Forelimb muscle (tissue), 1 donor: ENCODE data around the gene DCAF6. TPM values are rescaled to one million over a fixed set of nuclear protein-coding genes. Genes with fewer than 3 reads are reported as not detected.

ENCODE experiments used
- DNase-seq: peaks from one replicate; pipeline ENCODE4 v3.0.0-alpha.2; 2013; ENCODE audit warnings: low read depth
- polyA plus RNA-seq: library from polyadenylated mRNA; unstranded; fragments of 120-200 nt; gene quantifications from one replicate; pipeline ENCODE4 v1.2.1, GENCODE V29; 2013; ENCODE audit not compliant: insufficient read length

The DCAF6 gene
- polyA plus RNA-seq, 1 donor, result 127 TPM

DNA sequence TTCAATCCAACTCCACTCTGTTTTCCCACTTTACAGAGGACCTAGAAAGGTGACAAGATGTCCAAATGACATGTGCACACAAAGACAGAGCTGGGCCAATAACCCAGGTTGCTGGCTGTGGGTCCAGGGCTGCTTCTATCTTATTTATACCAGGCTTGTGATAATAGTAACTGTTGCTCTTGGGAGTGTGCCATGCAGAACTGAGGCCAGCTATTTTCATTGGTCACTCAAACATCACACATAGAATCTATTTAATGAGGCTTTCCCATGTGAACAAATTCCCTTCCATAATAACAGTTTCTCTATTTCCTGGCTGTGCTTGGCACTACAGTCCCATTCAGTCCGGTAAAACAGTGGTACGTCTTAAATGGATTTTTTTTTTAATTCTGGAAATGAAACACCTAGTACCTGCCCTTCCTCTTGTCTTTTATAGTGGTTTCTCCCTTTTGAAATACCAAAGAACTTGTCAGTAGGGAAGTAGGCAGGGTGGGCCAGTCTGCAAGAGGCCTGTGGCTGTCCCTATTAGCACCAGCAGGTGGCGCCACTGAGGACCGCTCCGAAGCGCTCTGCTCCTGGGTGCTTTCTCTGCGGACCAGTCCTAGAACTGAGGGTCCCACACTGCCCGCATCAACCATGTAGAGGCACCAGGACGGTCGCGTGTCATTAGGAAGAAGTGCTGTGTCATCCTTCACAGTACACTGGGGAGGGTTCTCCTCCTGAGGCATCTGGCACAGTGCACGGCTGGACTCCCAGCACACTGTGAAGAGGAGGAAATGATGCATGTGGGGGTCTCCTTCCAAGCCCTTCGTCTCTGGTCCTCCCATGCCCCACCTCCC lies 148.1 kb downstream of the DCAF6 start:
- no peak for DNase-seq

DNA sequence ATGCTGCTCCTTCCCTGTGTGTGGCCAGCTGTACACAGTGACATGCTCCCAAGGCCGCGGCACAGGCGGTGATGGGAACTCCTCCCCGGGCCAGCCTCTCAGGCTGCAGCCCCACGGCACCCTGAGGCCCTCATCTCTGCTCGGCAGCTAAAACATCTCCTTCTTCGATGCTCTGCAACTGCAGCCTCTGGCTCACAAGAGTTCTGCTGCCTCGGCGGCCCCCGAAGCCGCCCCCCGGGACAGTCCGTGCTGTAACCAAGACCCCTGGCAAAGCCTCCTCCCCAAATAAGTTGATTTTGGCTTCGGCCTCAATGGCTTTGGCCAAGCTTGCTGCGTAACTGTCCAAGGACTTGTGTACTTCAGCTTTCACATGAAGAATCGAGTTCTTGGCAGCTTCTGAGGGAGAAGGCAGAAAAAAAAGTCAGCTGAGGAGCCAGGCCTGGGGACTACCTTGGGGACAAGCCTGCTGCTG lies 149.0 kb downstream of the DCAF6 start:
- peak; percentile 19 for DNase-seq

DNA sequence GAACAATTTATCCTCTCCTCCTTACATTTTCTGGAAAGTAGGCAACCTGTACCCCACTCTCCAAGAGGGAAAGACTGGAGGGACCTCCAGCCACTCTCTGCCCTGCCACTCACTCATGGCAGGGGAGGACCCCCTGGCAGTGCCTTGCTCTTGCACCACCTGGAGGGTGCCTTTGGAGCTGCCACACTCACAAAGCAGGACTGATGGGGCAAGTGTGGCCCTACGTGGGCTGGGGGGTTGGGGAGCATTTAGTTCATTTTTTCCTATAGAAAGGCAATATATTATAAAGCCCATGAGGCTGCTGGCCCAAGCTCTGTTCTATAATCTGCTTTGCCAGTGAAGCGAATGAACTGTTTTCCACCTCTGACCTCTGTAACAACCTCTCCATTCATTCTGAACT lies 150.0 kb downstream of the DCAF6 start:
- DNase-seq, result no peak

DNA sequence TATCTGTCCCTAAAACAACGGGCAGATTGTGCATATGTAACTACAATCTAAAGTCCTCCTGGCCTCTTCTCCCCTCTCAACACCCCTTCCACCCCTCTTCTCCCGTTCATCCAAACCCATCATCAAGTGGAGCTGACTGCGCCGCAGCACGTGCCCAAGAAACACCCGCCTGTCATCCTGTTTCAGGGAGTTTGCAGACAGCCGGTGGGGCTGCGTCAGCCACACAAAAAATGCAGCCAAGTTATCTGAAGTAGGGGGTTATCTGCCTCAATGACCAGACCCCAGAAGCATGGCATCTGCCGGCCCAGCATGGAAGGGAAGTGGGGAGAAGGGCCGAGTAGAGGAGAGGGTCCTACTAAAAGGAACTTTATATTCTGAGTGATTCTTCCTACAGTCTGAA lies 151.2 kb downstream of the DCAF6 start:
- no peak for DNase-seq

DNA sequence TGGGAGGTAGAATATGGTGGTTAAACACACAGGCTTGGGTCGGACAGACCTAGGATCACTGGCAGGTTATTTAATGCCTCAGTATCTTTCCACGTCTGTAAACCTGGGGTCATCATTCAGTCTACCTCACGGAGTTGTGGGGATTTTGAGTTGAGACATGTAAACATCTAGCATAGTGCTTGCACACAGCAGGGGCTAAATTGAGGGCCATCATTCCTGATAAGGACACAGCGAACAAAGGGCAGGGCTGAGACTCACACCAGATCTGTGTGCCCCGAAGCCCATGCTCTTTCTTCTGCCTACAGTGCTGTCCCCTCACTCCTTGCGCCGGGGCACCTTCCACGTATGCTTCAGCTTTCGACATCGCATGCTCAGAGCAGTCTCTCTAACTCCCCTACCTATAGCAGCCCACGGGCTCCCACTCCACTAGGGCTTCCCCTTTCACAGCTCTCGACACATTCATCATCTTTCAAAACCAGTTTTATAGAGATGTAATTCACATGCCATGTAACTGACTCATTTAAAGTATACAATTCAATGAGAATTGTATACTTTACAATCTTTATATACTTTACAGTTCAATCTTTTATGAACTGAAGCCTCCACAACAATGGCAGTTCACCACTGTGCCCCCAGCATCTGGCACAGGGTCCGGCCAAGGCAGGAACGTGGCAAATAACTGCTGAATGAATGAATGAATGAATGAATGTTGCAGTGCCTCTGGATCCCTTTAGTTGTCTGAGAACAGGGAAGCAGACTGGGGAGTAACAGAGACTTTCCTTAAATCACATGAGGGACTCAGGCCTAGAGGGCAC lies 152.2 kb downstream of the DCAF6 start:
- DNase-seq, result no peak

DNA sequence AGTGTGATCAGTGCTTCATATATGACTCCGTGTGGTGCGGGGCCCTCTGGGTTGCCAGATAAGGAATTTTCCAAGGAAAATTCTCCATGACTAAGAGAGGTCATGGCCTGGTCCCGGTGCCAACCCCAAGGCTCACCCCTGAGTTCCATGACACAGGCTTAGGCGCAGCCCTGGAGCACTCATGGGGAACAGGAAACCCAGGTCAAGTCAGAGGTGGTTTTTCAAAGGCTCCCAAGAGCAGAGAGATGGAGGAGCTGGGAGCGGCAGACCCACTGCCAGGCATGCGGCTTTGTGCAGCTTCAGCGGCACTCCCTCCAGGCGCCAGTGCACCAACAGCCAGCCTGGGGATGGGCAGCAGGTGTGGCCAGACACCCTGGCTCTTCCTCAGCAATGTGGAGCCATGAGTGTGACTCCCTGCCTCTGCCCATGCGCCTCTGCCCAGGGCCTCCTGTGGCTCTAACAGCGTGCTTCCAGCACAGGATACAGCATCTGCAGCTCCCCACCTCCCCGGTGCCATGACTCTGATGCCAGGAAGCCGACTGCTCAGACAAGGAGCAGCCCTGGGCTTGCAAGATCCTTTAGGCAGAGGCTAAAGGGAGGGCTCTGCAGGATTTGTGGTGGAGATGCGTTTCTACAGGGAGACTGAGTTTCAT lies 153.0 kb downstream of the DCAF6 start:
- DNase-seq, result no peak

DNA sequence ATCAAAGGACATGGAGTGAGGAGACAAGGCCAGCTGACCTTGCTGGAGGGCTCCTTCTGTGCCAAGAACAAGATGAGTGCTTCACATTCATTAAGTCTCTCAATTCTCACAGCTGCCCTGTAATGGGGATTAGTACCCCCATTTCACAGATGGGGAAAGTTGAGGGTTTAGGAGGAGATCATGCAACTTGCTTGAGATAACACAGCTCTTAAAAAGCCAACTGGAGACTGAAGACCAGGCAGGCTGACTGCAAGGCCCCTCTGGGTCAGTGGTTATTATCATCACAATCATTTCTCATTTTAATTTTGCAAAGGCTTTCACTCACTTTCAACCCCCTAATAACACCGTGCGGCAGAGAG lies 153.5 kb downstream of the DCAF6 start:
- DNase-seq, result no peak

DNA sequence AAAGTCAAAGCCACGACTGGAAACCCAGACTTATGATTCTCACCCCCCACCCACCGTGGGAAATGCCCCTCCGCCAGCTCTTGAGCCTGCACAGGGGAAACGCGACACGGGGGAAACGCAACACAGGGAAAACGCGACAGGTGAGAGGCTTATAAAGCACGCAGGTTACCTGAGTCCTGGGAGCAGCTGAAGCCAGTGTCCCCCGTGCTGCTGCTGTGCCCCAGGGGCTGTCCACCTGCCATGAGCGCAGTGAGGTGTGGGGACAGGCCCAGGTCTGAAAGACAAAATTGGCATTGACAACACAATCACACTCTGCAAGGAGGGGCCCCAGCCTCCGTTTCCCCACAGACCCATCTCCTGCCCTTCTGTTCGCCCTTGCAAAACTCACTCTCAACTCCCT lies 153.9 kb downstream of the DCAF6 start:
- DNase-seq, result no peak

DNA sequence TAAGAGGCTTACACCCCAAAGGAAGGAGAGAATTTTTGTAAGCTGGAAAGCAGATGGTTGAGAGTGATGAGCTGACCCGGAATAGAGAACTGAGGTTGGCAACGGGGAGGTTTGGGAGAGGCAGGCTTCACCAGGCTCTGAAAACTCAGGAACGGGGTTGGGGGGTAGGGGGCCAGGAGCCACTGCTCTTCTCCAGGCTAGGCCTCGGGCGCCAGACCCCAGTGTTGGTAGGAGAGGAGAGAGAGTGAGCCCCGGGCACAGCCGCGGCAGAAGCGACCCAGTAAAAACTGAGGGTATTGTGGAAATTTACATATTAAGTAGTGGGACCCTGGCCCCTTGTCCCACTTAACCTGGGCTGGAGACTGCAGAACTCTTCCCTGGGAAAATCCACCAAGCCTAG lies 154.6 kb downstream of the DCAF6 start:
- DNase-seq, result no peak

DNA sequence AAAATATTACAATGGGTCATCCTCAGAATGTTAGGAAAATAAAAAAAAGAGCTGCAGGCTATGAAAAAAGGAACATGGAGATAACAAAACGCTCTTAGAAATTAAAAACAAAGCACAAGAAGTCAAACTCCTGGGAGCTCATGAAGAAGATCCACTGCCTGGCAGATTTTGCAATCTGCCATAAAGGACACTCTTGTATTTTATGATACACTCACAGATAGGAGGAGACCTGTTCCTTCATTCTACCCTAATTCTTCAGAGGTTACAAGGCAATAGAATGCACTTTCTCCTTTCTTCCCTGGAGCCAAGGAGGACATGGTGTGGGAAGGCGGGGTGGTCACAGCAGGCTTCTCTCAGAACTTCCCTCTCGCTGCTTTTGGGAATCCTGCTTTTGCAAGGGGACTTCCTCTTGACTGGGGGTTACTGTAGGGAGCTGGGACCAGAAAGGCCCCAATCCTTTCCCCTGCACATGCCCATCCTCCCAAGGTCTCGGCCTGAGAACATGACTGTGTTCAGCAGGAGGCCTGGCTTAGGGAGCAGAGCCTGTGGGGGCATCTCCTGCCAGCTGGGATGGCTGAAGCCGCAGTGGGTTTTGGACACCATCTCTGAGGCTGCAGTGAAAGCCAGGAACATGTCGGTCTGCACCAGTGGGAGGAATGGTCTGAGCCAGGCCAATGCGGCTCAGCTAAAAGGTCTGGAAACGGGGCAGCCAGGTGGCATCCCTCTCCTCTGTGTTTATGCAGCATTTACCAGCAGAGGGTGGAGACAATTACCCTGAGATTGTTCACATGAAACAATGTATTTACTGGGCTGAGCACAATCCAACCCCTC lies 155.5 kb downstream of the DCAF6 start:
- no peak for DNase-seq

DNA sequence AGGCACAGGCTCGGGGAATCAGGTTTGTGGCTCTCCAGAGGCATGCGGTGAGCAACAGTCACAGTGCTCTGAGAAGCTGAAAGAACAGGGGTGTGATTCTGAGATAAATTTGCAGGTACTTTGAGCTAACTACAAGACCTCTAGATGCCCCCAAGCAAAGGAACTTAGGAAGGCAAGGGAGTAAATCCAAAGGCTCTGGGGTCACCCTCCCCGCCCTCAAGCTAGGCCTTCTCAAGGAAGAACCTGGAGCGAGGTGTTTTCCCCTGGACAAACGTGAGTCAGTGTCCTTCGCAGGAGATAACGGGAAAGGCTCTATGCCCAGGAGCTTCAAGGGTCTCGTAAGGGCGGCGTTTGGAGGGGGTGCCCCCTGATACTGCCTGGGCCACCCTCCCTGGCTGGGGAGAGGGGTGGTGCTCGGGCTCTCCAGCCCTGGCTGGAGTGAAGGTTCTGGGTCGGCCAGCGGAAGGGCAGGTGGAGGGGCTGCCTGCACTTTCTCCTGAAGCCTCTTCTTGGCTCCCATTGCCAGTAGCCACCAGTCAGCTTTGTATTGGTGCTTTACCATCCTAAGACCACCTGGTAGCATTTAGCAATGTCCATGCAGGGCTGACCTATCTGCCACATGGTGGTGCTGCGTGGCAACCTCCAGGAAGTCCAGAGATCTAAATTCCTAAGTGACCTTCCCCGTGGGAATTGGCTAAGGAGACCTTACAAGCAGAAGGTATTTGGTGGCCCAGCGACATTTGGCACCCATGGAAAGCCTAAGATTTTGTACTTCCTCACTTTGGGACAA lies 156.3 kb downstream of the DCAF6 start:
- DNase-seq, result no peak

DNA sequence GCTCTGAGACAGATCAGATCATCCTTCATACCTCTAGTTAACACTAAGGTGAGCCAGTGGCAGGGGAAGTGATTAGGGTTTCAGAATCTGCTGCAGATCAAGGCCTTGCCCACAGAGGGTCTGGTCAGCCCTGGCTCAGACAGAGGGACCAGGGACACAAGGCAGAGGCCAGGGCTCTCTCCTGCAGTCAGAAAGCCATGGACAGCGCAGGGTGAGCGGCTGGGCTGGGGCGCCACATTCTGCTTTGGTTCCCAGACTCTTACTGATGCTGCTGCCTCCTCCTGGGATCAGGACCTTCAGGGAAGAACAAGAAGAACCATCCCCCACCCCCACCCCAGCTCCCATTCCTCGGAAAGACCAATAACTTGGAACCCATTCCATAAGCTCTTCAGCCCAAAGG lies 157.1 kb downstream of the DCAF6 start:
- no peak for DNase-seq

DNA sequence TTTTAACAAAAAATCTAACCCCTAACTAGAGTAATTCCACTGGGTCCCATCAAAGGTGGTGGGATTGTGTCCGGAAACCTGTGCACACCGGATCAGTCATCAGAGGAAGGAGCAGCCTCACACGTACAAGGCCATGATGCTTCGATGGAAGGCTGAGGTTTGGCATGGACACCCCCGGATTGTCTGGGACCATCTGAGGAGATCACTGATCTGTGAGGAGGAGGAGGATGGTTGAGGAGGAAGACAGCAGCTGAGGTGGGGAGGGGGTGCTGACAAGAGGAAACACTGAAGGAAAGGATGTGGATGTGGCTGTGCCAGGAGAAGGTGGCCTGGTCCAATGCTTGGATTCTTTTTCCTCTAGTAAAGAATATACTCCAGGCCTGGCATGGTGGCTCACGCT lies 159.0 kb downstream of the DCAF6 start:
- no peak for DNase-seq

DNA sequence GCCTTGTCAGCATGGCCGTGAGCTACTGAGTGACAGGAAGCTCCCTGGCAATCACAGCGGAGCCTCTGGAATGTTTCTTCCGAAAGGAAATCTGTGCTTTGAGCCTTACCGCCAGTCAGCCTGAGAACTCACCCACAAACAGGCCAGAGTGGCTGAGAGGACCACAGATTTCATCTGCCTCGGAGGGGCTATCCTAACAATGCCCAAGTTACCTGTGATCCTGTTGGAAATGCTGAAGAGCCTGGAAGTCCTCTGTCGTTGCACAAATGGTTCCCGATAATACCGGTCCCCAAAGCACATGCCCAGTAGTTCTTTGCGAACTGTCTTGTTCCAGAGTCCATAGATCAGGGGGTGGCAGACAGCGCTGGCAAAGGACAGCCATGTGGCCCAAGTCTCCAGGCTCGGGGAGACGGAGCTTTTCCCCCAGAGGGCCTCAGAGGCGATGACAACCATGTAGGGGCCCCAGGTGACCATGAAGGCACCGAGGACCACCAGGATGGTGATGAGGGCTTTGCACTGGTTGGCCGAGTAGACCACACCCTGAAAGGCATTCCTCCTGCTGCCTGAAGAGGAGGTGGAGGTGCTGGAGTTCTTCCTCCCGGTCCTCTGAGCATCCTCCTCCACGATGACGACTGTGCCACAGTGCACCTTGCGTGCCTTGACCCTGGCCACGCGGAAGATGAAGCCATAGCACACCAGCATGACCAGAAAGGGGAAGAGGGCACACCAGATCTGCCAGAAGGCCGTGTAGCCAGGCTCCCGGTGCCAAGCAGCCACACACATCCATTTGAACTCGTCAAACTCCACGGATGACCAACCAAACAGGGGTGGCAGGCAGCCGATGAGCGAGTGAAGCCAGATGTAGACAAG lies 160.0 kb downstream of the DCAF6 start:
- no peak for DNase-seq

DNA sequence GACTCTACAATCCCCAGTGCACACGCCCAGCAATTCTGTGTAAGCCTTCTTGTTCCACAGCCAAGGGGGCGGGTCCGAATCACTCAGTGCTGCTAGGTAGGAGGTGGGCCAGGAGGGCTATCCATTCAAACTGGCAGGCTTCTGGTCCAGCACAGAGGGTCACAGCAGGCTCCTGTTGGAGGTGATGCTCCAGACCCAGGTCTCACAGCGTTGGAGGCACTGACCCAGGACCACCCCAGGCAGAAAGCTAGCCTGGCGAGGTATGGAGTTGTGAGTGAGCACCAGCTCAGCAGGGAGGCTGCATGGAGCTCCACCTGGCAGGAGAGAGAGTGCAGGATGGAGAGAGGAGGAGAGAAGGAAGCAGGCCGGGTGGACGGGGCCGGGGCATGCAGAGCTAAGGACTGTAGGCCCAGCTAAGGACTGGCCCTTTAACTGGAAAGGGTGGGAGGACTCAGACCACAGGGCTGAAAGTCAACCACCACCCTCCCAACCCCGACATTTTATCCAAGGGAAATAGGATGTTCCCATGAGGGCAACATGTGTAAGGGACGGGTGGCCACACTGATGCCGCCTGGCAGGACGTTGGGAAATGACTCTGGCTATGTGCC lies 161.5 kb downstream of the DCAF6 start:
- no peak for DNase-seq

DNA sequence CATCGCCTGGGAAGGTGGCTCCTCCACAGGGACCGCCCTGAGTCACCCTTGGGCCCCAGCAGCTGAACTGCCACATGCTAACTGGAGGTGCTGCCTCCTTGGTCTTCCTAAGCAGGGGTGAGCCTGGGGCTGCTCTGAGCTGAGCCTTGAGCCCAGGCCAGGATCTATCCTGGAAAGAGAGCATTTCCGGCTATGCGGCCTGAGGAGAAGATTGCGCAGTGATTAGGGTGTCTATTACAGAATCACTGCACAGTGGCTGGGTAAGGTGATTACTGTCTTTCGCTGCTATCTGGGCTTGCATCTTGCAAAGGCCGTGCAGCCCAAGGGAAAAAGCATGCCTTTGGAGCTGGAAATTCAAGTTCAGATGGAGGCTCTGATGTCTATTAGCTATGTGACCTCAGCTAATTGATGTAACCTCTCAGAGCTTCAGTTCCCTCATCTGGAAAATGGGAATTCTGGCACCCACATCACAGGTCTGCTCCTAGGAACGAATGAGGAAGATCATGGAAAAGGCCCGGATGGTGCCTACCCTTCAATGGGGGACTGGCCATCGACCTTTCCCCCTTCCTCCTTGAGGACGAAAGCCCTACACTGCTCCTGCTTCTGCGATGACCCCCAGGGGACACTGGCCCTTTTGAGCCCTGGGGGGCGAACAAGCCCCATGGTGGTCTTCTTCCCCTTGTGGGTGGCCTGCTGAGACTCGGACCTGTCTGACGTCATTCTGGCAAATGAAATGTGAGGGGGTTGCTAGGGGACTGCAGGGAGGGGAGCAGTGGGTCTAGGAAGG lies 162.2 kb downstream of the DCAF6 start:
- no peak for DNase-seq

DNA sequence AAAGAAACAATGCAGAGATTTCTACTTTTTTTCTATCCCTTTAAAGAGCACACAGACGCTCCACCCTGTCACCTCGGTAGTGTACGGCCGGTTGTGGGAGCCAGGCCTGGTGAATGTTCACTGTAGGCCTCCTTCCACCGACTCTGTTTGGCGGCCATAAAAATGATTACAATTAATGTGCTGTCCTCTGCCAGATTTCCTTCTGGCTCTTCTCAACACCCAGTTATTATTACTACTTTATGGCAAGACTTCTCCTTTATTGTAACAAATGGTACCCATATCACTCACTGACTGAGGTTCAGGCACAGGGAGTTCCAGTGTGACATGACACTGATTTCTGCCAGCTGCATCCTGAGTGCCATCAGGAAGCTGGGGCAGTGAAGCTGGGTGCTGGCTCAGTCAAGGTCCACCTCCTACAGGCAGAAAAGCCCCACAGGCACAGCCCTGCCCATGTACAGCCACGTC lies 162.9 kb downstream of the DCAF6 start:
- DNase-seq, result no peak

DNA sequence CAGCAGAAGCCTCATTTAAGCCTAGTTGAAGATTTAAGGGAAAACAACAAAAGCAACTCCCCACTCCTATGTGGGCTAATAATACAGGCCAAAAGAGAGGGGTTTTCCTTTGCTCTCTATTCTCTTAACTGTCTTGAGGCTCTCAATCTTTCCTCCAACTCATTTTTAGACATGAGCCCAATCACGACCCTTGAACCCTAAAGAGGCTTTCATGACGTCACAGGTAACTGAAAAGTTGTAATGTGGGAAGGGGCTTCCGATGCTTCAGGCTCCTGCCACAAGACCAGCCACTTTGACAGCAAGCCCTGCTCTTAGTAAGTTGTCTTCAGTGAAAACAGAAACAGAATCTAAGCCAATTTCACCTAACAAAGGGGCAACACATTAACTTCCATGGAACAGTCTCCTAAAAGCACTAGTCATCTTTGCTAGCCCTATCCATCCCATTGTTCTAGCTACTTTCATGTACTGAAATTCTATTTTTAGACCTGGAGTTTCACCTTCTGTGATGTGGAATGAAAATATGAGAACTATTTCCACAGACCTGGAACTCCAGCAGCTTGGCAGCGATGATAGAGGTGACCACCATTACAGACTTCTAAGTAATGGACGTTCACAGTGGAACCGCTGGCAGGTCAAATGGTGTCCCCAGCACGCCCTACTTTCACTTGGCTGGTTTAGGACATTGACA lies 164.0 kb downstream of the DCAF6 start:
- DNase-seq, result no peak
